Subcutaneous adipose tissue (tissue), 4 donors: Measurements from ENCODE around the gene AUTS2. TPM values are rescaled to one million over a fixed set of nuclear protein-coding genes. Genes with fewer than 3 reads are reported as not detected.

Source experiments
- CTCF ChIP-seq: fragments of 450-650 bp; IDR thresholded peaks from one replicate; pipeline ENCODE4 v1.5.1; 2016; ENCODE audit warnings: low read depth, mild to moderate bottlenecking, control low read depth, antibody characterized with exemption, moderate library complexity
- total RNA-seq, 4 donors: library from RNA; depleted of rRNA; stranded (reverse); fragments of >200 nt; gene quantifications; one replicate each; pipeline ENCODE4 v1.1.0, GENCODE V29; 2016

Gene AUTS2
- total RNA-seq, 4 donors from 2014 or later: 22.4 to 46.9 (median 27.4) TPM

- no peak for TF ChIP-seq CTCF
Measured at GRCh38 chr7:69956541-69956940, 358.3 kb downstream of the AUTS2 start.

- TF ChIP-seq CTCF: no peak
Measured at GRCh38 chr7:69957661-69958060, 359.4 kb downstream of the AUTS2 start.

- TF ChIP-seq CTCF: no peak
Measured at GRCh38 chr7:69959789-69960499, 361.7 kb downstream of the AUTS2 start.

- no peak for TF ChIP-seq CTCF
Measured at GRCh38 chr7:69961436-69961835, 363.2 kb downstream of the AUTS2 start.

GRCh38 chr7:69962186-69963065, 364.2 kb downstream of the AUTS2 start:
- no peak for TF ChIP-seq CTCF

- TF ChIP-seq CTCF: no peak
Measured at GRCh38 chr7:69963393-69963792, 365.1 kb downstream of the AUTS2 start.
